ENCODE measurements around the gene OR52E4.

The OR52E4 gene

GRCh38 chr11:5880329-5880728, at the start of gene OR52E4:
OR52E4 (plus strand) TSS chr11:5880629; CDS start chr11:5884293, 3,664 bp downstream.
- DNase-seq = no peak

GRCh38 chr11:5831196-5831829, 49.1 kb upstream of the OR52E4 start:
- no peak for DNase-seq

- no peak for DNase-seq
Measured at GRCh38 chr11:5833446-5833845, 47.0 kb upstream of the OR52E4 start.

- DNase-seq = no peak
Measured at GRCh38 chr11:5837695-5838094, 42.7 kb upstream of the OR52E4 start.

- DNase-seq = no peak
Measured at GRCh38 chr11:5841797-5842196, 38.6 kb upstream of the OR52E4 start, which contains the start of gene OR52E6. OR52E6 (minus strand) TSS chr11:5841897; CDS start chr11:5841897, 0 bp downstream.

GRCh38 chr11:5846701-5847100, 33.7 kb upstream of the OR52E4 start:
- DNase-seq = no peak

- DNase-seq = no peak
Measured at GRCh38 chr11:5847711-5848110, 32.7 kb upstream of the OR52E4 start.

- no peak for DNase-seq
Measured at GRCh38 chr11:5851002-5851401, 29.4 kb upstream of the OR52E4 start.

GRCh38 chr11:5857590-5857989, 22.8 kb upstream of the OR52E4 start, which contains the start of gene OR52E8:
OR52E8 (minus strand) TSS chr11:5857690; CDS start chr11:5857690, 0 bp downstream.
- DNase-seq = no peak

GRCh38 chr11:5865826-5866225, 14.6 kb upstream of the OR52E4 start:
- no peak for DNase-seq

GRCh38 chr11:5878564-5878963, 1.9 kb upstream of the OR52E4 start:
- no peak for DNase-seq

- DNase-seq = no peak
Measured at GRCh38 chr11:5881756-5882155, 1.3 kb downstream of the OR52E4 start.

- DNase-seq = no peak
Measured at GRCh38 chr11:5887172-5887571, 6.7 kb downstream of the OR52E4 start.

GRCh38 chr11:5887661-5888060, 7.2 kb downstream of the OR52E4 start:
- no peak for DNase-seq

GRCh38 chr11:5891216-5891800, 10.9 kb downstream of the OR52E4 start:
- no peak for DNase-seq

GRCh38 chr11:5892908-5893307, 12.5 kb downstream of the OR52E4 start, which contains the start of gene OR52E5:
OR52E5 (plus strand) TSS chr11:5893208; CDS start chr11:5900777, 7,569 bp downstream.
- no peak for DNase-seq

GRCh38 chr11:5899534-5899933, 19.1 kb downstream of the OR52E4 start:
- DNase-seq = no peak

- no peak for DNase-seq
Measured at GRCh38 chr11:5910540-5910939, 30.1 kb downstream of the OR52E4 start.

GRCh38 chr11:5922749-5923426, 42.5 kb downstream of the OR52E4 start:
- peak; percentile 15 for DNase-seq

- no peak for DNase-seq
Measured at GRCh38 chr11:5923427-5923776, 43.0 kb downstream of the OR52E4 start.

- DNase-seq = no peak
Measured at GRCh38 chr11:5923794-5924193, 43.4 kb downstream of the OR52E4 start.

- DNase-seq = no peak
Measured at GRCh38 chr11:5928271-5928670, 47.8 kb downstream of the OR52E4 start.

- DNase-seq = no peak
Measured at GRCh38 chr11:5928811-5929210, 48.4 kb downstream of the OR52E4 start.
